GM23338 (cell line): ENCODE results near the gene MYO5C. TPM values are rescaled to one million over a fixed set of nuclear protein-coding genes. Genes with fewer than 3 reads are reported as not detected.

Experiments
- ATAC-seq: fragments of 200-7000 bp; cut with Tn5 transposase; 3 replicates; pipeline ENCODE4 v1.9.1; 2020
- DNase-seq: peaks from one replicate; pipeline ENCODE4 v3.0.0-alpha.2; 2015; ENCODE audit warnings: low spot score
- H2AFZ ChIP-seq: fragments of 200-600 bp; sonication (generic); 2 replicates; pipeline ENCODE4 v1.8.0; 2016; ENCODE audit warnings: antibody characterized with exemption, mild to moderate bottlenecking, moderate library complexity
- H3F3A ChIP-seq: fragments of 200-600 bp; sonication (generic); replicated peaks from 2 replicates; pipeline ENCODE4 v1.8.0; 2017; ENCODE audit warnings: antibody characterized with exemption, mixed run types, low read depth
- H3K27ac ChIP-seq: fragments of 200-600 bp; sonication (generic); 2 replicates; pipeline ENCODE4 v1.6.1; 2016; ENCODE audit warnings: low read depth
- H3K27me3 ChIP-seq: fragments of 200-600 bp; sonication (generic); 2 replicates; pipeline ENCODE4 v1.8.0; 2016; ENCODE audit warnings: mild to moderate bottlenecking, mixed run types, moderate library complexity; ENCODE audit not compliant: insufficient read depth
- H3K36me3 ChIP-seq: fragments of 200-600 bp; sonication (generic); 2 replicates; pipeline ENCODE4 v1.8.0; 2016; ENCODE audit warnings: mild to moderate bottlenecking; ENCODE audit not compliant: insufficient read depth
- H3K4me1 ChIP-seq: fragments of 200-600 bp; sonication (generic); 2 replicates; pipeline ENCODE4 v1.8.0; 2016; ENCODE audit warnings: mild to moderate bottlenecking, moderate library complexity; ENCODE audit not compliant: insufficient read depth
- H3K4me2 ChIP-seq: fragments of 200-600 bp; sonication (generic); 2 replicates; pipeline ENCODE4 v1.7.1; 2017; ENCODE audit warnings: mixed run types
- H3K4me3 ChIP-seq: fragments of 200-600 bp; sonication (generic); 2 replicates; pipeline ENCODE4 v1.6.1; 2016; ENCODE audit warnings: mixed run types
- H3K79me2 ChIP-seq: fragments of 200-600 bp; sonication (generic); replicated peaks from 2 replicates; pipeline ENCODE4 v1.8.0; 2017; ENCODE audit warnings: mild to moderate bottlenecking; ENCODE audit not compliant: insufficient read depth
- H3K9me2 ChIP-seq: fragments of 200-600 bp; sonication (generic); 2 replicates; pipeline ENCODE4 v1.8.0; 2017; ENCODE audit not compliant: insufficient read depth
- H4K20me1 ChIP-seq: fragments of 200-600 bp; sonication (generic); replicated peaks from 2 replicates; pipeline ENCODE4 v1.8.0; 2017; ENCODE audit warnings: mild to moderate bottlenecking; ENCODE audit not compliant: insufficient read depth
- H3K27ac Mint-ChIP-seq: 2 replicates; pipeline ENCODE4 v1.8.0; 2020; ENCODE audit warnings: inconsistent platforms, mild to moderate bottlenecking, moderate library complexity, mixed read lengths
- H3K27me3 Mint-ChIP-seq: 3 replicates; pipeline ENCODE4 v1.8.0; 2022; ENCODE audit warnings: low read depth, mild to moderate bottlenecking, moderate library complexity, mixed read lengths, inconsistent platforms; ENCODE audit not compliant: insufficient read depth, poor library complexity
- H3K36me3 Mint-ChIP-seq: 3 replicates; pipeline ENCODE4 v1.8.0; 2021; ENCODE audit warnings: low read depth, mild to moderate bottlenecking, inconsistent platforms, moderate library complexity, mixed read lengths
- H3K4me1 Mint-ChIP-seq: 3 replicates; pipeline ENCODE4 v1.8.0; 2020; ENCODE audit warnings: mild to moderate bottlenecking, inconsistent platforms, mixed read lengths
- H3K4me3 Mint-ChIP-seq: 3 replicates; pipeline ENCODE4 v1.8.0; 2021; ENCODE audit warnings: moderate library complexity, mild to moderate bottlenecking, inconsistent platforms, mixed read lengths
- H3K9me3 Mint-ChIP-seq: 3 replicates; pipeline ENCODE4 v1.8.0; 2020; ENCODE audit warnings: moderate library complexity, mild to moderate bottlenecking, inconsistent platforms, mixed read lengths
- CREB1 ChIP-seq: fragments of 250-450 bp; sonication (Bioruptor Pico); IDR thresholded peaks from 2 replicates; pipeline ENCODE4 v1.5.0; 2020; ENCODE audit warnings: low read depth, mild to moderate bottlenecking, moderate library complexity
- CTCF ChIP-seq, 2 experiments: fragments of 200-600 bp in 1 of 2; sonication (generic) in 1 of 2; conservative IDR thresholded peaks; 2 replicates each; pipeline versions ENCODE4 v1.5.1 to v1.6.1; 2016 to 2017; ENCODE audit warnings: antibody characterized with exemption in 2 of 2, low read depth in 2 of 2, mild to moderate bottlenecking in 2 of 2, moderate library complexity in 1 of 2
- ETS1 ChIP-seq: IDR thresholded peaks from 2 replicates; pipeline ENCODE4 v1.6.1; 2016; ENCODE audit warnings: antibody characterized with exemption
- EZH2 ChIP-seq: fragments of 200-600 bp; sonication (generic); IDR thresholded peaks from one replicate; pipeline ENCODE4 v1.8.0; 2017; ENCODE audit warnings: antibody characterized with exemption, mild to moderate bottlenecking, low read depth; ENCODE audit not compliant: unreplicated experiment
- EZH2phosphoT487 ChIP-seq: fragments of 200-600 bp; sonication (generic); IDR thresholded peaks from one replicate; pipeline ENCODE4 v1.8.1; 2018; ENCODE audit warnings: antibody characterized with exemption; ENCODE audit not compliant: unreplicated experiment
- JUNB ChIP-seq: IDR thresholded peaks from one replicate; pipeline ENCODE4 v1.6.1; 2016; ENCODE audit warnings: antibody characterized with exemption; ENCODE audit not compliant: unreplicated experiment
- NANOG ChIP-seq: IDR thresholded peaks from 2 replicates; pipeline ENCODE4 v1.6.1; 2016; ENCODE audit warnings: antibody characterized with exemption, borderline replicate concordance
- POLR2AphosphoS5 ChIP-seq: IDR thresholded peaks from 2 replicates; pipeline ENCODE4 v1.6.1; 2016; ENCODE audit warnings: antibody characterized with exemption, low read depth
- STAT1 ChIP-seq: IDR thresholded peaks from one replicate; pipeline ENCODE4 v1.6.1; 2016; ENCODE audit warnings: antibody characterized with exemption; ENCODE audit not compliant: unreplicated experiment
- ZNF114 ChIP-seq: fragments of 250-450 bp; sonication (Bioruptor Pico); IDR thresholded peaks from 2 replicates; pipeline ENCODE4 v1.5.0; 2020; ENCODE audit warnings: mild to moderate bottlenecking, moderate library complexity
- ZNF331 ChIP-seq: fragments of 250-450 bp; sonication (Bioruptor Pico); IDR thresholded peaks from 2 replicates; pipeline ENCODE4 v1.5.0; 2020; ENCODE audit warnings: low read depth, mild to moderate bottlenecking, moderate library complexity
- ZNF462 ChIP-seq: fragments of 250-450 bp; sonication (Bioruptor Pico); IDR thresholded peaks from 2 replicates; pipeline ENCODE4 v1.5.0; 2020; ENCODE audit warnings: mild to moderate bottlenecking, moderate library complexity
- polyA plus RNA-seq: library from polyadenylated mRNA; unstranded; fragments of >200 nt; fragmentation: Nextera tagmentation; extraction: Ambion mirVana; gene quantifications from 2 replicates; pipeline ENCODE4 v1.2.1, GENCODE V29; 2016
- total RNA-seq: library from RNA; depleted of rRNA; stranded (reverse); fragments of >200 nt; shearing (Covaris generic); gene quantifications from 2 replicates; pipeline ENCODE4 v1.2.3, GENCODE V29; 2014
- TF ChIP-seq, protein P1 (sequence below): IDR thresholded peaks from one replicate; pipeline ENCODE4 v1.6.1; 2018; ENCODE audit warnings: antibody characterized with exemption; ENCODE audit not compliant: unreplicated experiment

MYO5C gene
- total and polyA plus RNA-seq, 2 experiments from 2014 or later: 7.9 to 28.8 TPM

- no peak overlapping the region for H2AFZ ChIP-seq
These were observed 134.1 kb downstream of the MYO5C start for GRCh38 chr15:52161406-52161966.

More at GRCh38 chr15:52161406-52161966, 134.1 kb downstream of the MYO5C start:
- ATAC-seq (no peak), DNase-seq (no peak)
- Mint-ChIP-seq H3K27ac (no peak overlapping the region), H3K27me3 (peaks cover 2% of the 10 kb centered on the region), H3K4me3 (no peak overlapping the region), H3K4me1 (peaks cover 18% of the 10 kb centered on the region), H3K9me3 (no peaks in the 10 kb centered on the region), H3K36me3 (peaks cover 3% of the 10 kb centered on the region)
- Histone ChIP-seq H3F3A (no peaks in the 10 kb centered on the region), H3K4me3 (no peak overlapping the region), H3K27ac (no peak overlapping the region), H3K36me3 (no peaks in the 10 kb centered on the region), H3K4me1 (no peaks in the 10 kb centered on the region), H3K79me2 (peaks cover 11% of the 10 kb centered on the region), H3K27me3 (no peaks in the 10 kb centered on the region), H4K20me1 (peaks cover 7% of the 10 kb centered on the region), H3K4me2 (no peak overlapping the region), H3K9me2 (0 out of 2 replicates have a peak, but pooled peaks cover 4% of the 10 kb centered on the region)
- no peak for TF ChIP-seq ZNF462 (CRISPR knock-in tag)
- TF ChIP-seq, protein P1, sequence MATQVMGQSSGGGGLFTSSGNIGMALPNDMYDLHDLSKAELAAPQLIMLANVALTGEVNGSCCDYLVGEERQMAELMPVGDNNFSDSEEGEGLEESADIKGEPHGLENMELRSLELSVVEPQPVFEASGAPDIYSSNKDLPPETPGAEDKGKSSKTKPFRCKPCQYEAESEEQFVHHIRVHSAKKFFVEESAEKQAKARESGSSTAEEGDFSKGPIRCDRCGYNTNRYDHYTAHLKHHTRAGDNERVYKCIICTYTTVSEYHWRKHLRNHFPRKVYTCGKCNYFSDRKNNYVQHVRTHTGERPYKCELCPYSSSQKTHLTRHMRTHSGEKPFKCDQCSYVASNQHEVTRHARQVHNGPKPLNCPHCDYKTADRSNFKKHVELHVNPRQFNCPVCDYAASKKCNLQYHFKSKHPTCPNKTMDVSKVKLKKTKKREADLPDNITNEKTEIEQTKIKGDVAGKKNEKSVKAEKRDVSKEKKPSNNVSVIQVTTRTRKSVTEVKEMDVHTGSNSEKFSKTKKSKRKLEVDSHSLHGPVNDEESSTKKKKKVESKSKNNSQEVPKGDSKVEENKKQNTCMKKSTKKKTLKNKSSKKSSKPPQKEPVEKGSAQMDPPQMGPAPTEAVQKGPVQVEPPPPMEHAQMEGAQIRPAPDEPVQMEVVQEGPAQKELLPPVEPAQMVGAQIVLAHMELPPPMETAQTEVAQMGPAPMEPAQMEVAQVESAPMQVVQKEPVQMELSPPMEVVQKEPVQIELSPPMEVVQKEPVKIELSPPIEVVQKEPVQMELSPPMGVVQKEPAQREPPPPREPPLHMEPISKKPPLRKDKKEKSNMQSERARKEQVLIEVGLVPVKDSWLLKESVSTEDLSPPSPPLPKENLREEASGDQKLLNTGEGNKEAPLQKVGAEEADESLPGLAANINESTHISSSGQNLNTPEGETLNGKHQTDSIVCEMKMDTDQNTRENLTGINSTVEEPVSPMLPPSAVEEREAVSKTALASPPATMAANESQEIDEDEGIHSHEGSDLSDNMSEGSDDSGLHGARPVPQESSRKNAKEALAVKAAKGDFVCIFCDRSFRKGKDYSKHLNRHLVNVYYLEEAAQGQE: no peak
- no peak for TF ChIP-seq ZNF331
- TF ChIP-seq ETS1: no peak
- TF ChIP-seq CTCF (conservative IDR thresholded peaks at IDR 0.05; ENCODE audit: low read depth in 2 of 2): no peak
- TF ChIP-seq POLR2AphosphoS5: no peak
- no peak for TF ChIP-seq JUNB
- TF ChIP-seq STAT1: no peak
- TF ChIP-seq EZH2phosphoT487: no peak
- no peak for TF ChIP-seq ZNF114
- no peak for TF ChIP-seq CREB1 (CRISPR knock-in tag)
- TF ChIP-seq NANOG: no peak
- TF ChIP-seq EZH2: no peak
